Testis (tissue), 3 donors: Measurements from ENCODE around the gene VDAC1. TPM values are rescaled to one million over a fixed set of nuclear protein-coding genes. Genes with fewer than 3 reads are reported as not detected.

Experiments used
- DNase-seq: peaks from one replicate; pipeline ENCODE4 v3.0.0-alpha.2; 2019
- H3K27ac ChIP-seq, 2 donors: fragments of 200-600 bp; sonication (generic); one replicate each; pipeline ENCODE4 v1.5.1; 2019
- H3K27me3 ChIP-seq: fragments of 200-600 bp; sonication (generic); one replicate; pipeline ENCODE4 v1.5.1; 2019
- H3K36me3 ChIP-seq: fragments of 200-600 bp; sonication (generic); one replicate; pipeline ENCODE4 v1.5.1; 2017; ENCODE audit warnings: low read depth; ENCODE audit errors: missing control alignments
- H3K4me1 ChIP-seq: fragments of 200-600 bp; sonication (generic); one replicate; pipeline ENCODE4 v1.5.1; 2019
- H3K4me3 ChIP-seq, 2 donors: fragments of 200-600 bp; sonication (generic); one replicate each; pipeline ENCODE4 v1.5.1; 2017 to 2019
- H3K9me3 ChIP-seq: fragments of 200-600 bp; sonication (generic); one replicate; pipeline ENCODE4 v1.5.1; 2017
- POLR2A ChIP-seq: fragments of 450-650 bp; IDR thresholded peaks from one replicate; pipeline ENCODE4 v1.6.1; 2017; ENCODE audit warnings: antibody characterized with exemption, mild to moderate bottlenecking, moderate library complexity
- WGBS, 2 donors: methylation state at CpG; one replicate each; pipeline ENCODE4 v1.1.5; 2018; 5-methylcytosine and 5-hydroxymethylcytosine counted together
- intact Hi-C: fragments of 100-400 bp; cut with DNase I; formaldehyde crosslinking; loops from one replicate; pipeline ENCODE4 v1.15.1; 2023; ENCODE audit warnings: low total_unique reads
- polyA plus RNA-seq: library from polyadenylated mRNA; stranded (reverse); fragments of 350-450 nt; fragmentation: Illumina TruSeq; extraction: RNeasy Lipid Tissue Mini Kit (QIAGEN cat#74804); gene quantifications from one replicate; pipeline ENCODE4 v1.2.3, GENCODE V29; 2014; ENCODE audit warnings: low read depth, low replicate concordance; ENCODE audit not compliant: insufficient read depth
- total RNA-seq, 2 donors: library from RNA; depleted of rRNA; stranded (reverse); fragments of >200 nt; gene quantifications; one replicate each; pipeline ENCODE4 v1.2.3, GENCODE V29; 2016
- TF ChIP-seq, protein P1 (sequence below), 3 experiments: fragments of 450-650 bp in 2 of 3; fragments of 200-600 bp in 1 of 3; sonication (generic) in 1 of 3; IDR thresholded peaks; one replicate each; pipeline ENCODE4 v1.5.1; 2016 to 2019; ENCODE audit warnings: antibody characterized with exemption in 3 of 3, mild to moderate bottlenecking in 2 of 3, moderate library complexity in 1 of 3

Gene VDAC1
- total and polyA plus RNA-seq, 3 donors from 2014 or later: 88.4 to 151 (median 127) TPM

GRCh38 chr5:133925269-133925668, 79.5 kb downstream of the VDAC1 start:
- H3K27me3 ChIP-seq: no peaks in the 10 kb centered on the region
- no peak overlapping the region for H3K4me3 ChIP-seq
- no peak for DNase-seq
- 90 to 94% methylated on average over 3 of the region's 3 CpGs for WGBS, 2 donors
- no peaks in the 10 kb centered on the region for H3K36me3 ChIP-seq
- intact Hi-C loops: no loop called here
- H3K9me3 ChIP-seq: no peaks in the 10 kb centered on the region
- H3K4me1 ChIP-seq: no peaks in the 10 kb centered on the region
- no peak for TF ChIP-seq POLR2A
- TF ChIP-seq, protein P1, sequence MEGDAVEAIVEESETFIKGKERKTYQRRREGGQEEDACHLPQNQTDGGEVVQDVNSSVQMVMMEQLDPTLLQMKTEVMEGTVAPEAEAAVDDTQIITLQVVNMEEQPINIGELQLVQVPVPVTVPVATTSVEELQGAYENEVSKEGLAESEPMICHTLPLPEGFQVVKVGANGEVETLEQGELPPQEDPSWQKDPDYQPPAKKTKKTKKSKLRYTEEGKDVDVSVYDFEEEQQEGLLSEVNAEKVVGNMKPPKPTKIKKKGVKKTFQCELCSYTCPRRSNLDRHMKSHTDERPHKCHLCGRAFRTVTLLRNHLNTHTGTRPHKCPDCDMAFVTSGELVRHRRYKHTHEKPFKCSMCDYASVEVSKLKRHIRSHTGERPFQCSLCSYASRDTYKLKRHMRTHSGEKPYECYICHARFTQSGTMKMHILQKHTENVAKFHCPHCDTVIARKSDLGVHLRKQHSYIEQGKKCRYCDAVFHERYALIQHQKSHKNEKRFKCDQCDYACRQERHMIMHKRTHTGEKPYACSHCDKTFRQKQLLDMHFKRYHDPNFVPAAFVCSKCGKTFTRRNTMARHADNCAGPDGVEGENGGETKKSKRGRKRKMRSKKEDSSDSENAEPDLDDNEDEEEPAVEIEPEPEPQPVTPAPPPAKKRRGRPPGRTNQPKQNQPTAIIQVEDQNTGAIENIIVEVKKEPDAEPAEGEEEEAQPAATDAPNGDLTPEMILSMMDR (IDR thresholded peaks at IDR 0.05): no peak
- no peak overlapping the region for H3K27ac ChIP-seq

DNA sequence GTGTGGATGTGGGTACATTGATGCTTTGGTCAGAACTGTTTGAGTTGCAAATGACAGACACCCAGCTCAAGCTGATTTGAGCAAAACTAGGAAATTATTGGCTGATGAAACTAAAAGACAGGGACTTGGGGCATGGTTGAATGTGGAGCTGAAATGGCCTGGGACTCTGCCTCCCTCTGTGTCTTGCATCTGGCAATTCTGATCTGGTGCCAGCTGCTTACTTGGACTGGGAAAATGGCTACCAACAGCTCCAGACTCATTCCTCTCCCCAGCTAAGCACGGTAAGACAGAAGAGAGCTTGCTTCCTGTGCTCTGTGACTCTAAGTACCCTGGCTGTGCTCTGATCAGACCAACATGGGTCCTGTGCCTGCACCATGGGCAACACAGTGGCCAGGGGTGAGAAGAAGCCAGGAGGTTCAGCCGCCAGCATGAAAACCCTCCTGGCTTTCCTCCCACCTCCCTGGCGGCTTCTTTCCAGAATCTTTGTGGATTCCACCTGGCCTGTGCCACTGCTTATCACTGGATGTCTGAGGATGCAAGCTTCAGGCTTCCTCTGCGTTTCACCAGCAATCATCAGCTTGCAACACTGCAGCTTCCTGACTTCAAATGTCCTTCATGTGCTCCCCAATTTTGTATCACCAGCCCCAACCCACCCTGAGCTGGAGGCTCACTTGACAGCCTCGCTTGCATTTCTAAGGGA, 80.4 kb downstream of the VDAC1 start:
- 32 to 35% methylated on average over 5 of the region's 5 CpGs for WGBS, 2 donors

GRCh38 chr5:133921979-133922378, 82.8 kb downstream of the VDAC1 start:
- intact Hi-C loops: no loop called here
- DNase-seq: no peak
- Histone ChIP-seq H3K4me1 (no peaks in the 10 kb centered on the region), H3K27ac (no peak overlapping the region), H3K4me3 (no peak overlapping the region), H3K9me3 (no peaks in the 10 kb centered on the region), H3K36me3 (no peaks in the 10 kb centered on the region), H3K27me3 (no peaks in the 10 kb centered on the region)
- 64 to 82% methylated on average over 5 of the region's 5 CpGs for WGBS, 2 donors
- no peak for TF ChIP-seq POLR2A

More for the DNA sequence above, 80.4 kb downstream of the VDAC1 start:
- Histone ChIP-seq H3K27me3 (no peaks in the 10 kb centered on the region), H3K9me3 (no peaks in the 10 kb centered on the region), H3K36me3 (no peaks in the 10 kb centered on the region), H3K27ac (no peak overlapping the region), H3K4me3 (no peak overlapping the region), H3K4me1 (no peaks in the 10 kb centered on the region)
- intact Hi-C loops: no loop called here
- TF ChIP-seq POLR2A: no peak
- TF ChIP-seq, protein P1 (IDR thresholded peaks at IDR 0.05): no peak
- DNase-seq: no peak

Other genes with a start within 250 kb of the VDAC1 start
- gene C5orf15, start 36.4 kb downstream of the VDAC1 start, total RNA-seq: 10 to 100 TPM; 44.8 to 65.1 TPM
- 62.9 TPM for gene C5orf15, start 36.4 kb downstream of the VDAC1 start, polyA plus RNA-seq
- gene TCF7, start 109.7 kb upstream of the VDAC1 start, total RNA-seq: 10 to 100 TPM; 15.2 to 16.1 TPM
- 9.9 TPM for gene TCF7, start 109.7 kb upstream of the VDAC1 start, polyA plus RNA-seq
- 100 to 1,000 TPM; 336 to 459 TPM for gene SKP1, start 172.0 kb upstream of the VDAC1 start, total RNA-seq
- 919 TPM for gene SKP1, start 172.0 kb upstream of the VDAC1 start, polyA plus RNA-seq
- 100 to 1,000 TPM; 125 to 214 TPM for gene PPP2CA, start 221.1 kb upstream of the VDAC1 start, total RNA-seq
- gene PPP2CA, start 221.1 kb upstream of the VDAC1 start, polyA plus RNA-seq: 105 TPM